ENCODE measurements around the gene CAMK2B.

CAMK2B gene

GRCh38 chr7:44279731-44280505, 45.5 kb downstream of the CAMK2B start:
- no peak overlapping the region for H3K4me3 ChIP-seq
- no peak overlapping the region for H3K27ac ChIP-seq

GRCh38 chr7:44279286-44279685, 46.1 kb downstream of the CAMK2B start:
- Histone ChIP-seq H3K4me3 (no peak overlapping the region), H3K27ac (no peak overlapping the region)

GRCh38 chr7:44278451-44279161, 46.8 kb downstream of the CAMK2B start:
- H3K27ac ChIP-seq, result no peak overlapping the region

GRCh38 chr7:44277851-44278250, 47.5 kb downstream of the CAMK2B start:
- Histone ChIP-seq H3K4me3 (no peak overlapping the region), H3K27ac (no peak overlapping the region)

More at GRCh38 chr7:44278451-44279161, 46.8 kb downstream of the CAMK2B start:
- H3K4me3 ChIP-seq, result no peak overlapping the region

GRCh38 chr7:44277391-44277790, 48.0 kb downstream of the CAMK2B start:
- H3K4me3 ChIP-seq, result no peak overlapping the region
- H3K27ac ChIP-seq, result no peak overlapping the region

- no peak overlapping the region for H3K4me3 ChIP-seq
- H3K27ac ChIP-seq, result no peak overlapping the region
Observed at GRCh38 chr7:44276571-44277221, 48.7 kb downstream of the CAMK2B start.

GRCh38 chr7:44275957-44276570, 49.3 kb downstream of the CAMK2B start:
- H3K4me3 ChIP-seq, result no peak overlapping the region
- no peak overlapping the region for H3K27ac ChIP-seq

GRCh38 chr7:44275146-44275545, 50.2 kb downstream of the CAMK2B start:
- H3K27ac ChIP-seq, result no peak overlapping the region
- H3K4me3 ChIP-seq, result no peak overlapping the region

- H3K27ac ChIP-seq, result no peak overlapping the region
- H3K4me3 ChIP-seq, result no peak overlapping the region
Observed at GRCh38 chr7:44274623-44274975, 50.8 kb downstream of the CAMK2B start.

- no peak overlapping the region for H3K27ac ChIP-seq
Observed at GRCh38 chr7:44273681-44274622, 51.4 kb downstream of the CAMK2B start.

GRCh38 chr7:44272981-44273380, 52.4 kb downstream of the CAMK2B start:
- H3K27ac ChIP-seq, result no peak overlapping the region
- H3K4me3 ChIP-seq, result no peak overlapping the region

More at GRCh38 chr7:44273681-44274622, 51.4 kb downstream of the CAMK2B start:
- H3K4me3 ChIP-seq, result no peak overlapping the region

GRCh38 chr7:44272456-44272855, 52.9 kb downstream of the CAMK2B start:
- Histone ChIP-seq H3K4me3 (no peak overlapping the region), H3K27ac (no peak overlapping the region)

GRCh38 chr7:44269943-44270493, 55.4 kb downstream of the CAMK2B start:
- H3K4me3 ChIP-seq, result no peak overlapping the region
- H3K27ac ChIP-seq, result no peak overlapping the region

GRCh38 chr7:44269417-44269816, 56.0 kb downstream of the CAMK2B start:
- H3K4me3 ChIP-seq, result no peak overlapping the region
- H3K27ac ChIP-seq, result no peak overlapping the region

- Histone ChIP-seq H3K4me3 (no peak overlapping the region), H3K27ac (no peak overlapping the region)
Observed at GRCh38 chr7:44268671-44269070, 56.7 kb downstream of the CAMK2B start.

- Histone ChIP-seq H3K4me3 (no peak overlapping the region), H3K27ac (no peak overlapping the region)
Observed at GRCh38 chr7:44267719-44268421, 57.5 kb downstream of the CAMK2B start.

GRCh38 chr7:44267178-44267577, 58.2 kb downstream of the CAMK2B start:
- no peak overlapping the region for H3K27ac ChIP-seq
- no peak overlapping the region for H3K4me3 ChIP-seq

GRCh38 chr7:44266526-44266925, 58.9 kb downstream of the CAMK2B start:
- H3K4me3 ChIP-seq, result no peak overlapping the region
- H3K27ac ChIP-seq, result no peak overlapping the region
